HepG2 (cell line): ENCODE measurements around the gene UNC5C. TPM values are rescaled to one million over a fixed set of nuclear protein-coding genes. Genes with fewer than 3 reads are reported as not detected.

Experiments used
- ATAC-seq: fragments of 200-7000 bp; cut with Tn5 transposase; 3 replicates; pipeline ENCODE4 v1.9.1; 2020; ENCODE audit warnings: mild to moderate bottlenecking, moderate library complexity
- BruUV-seq: library from RNA; stranded (reverse); fragments of 400-500 nt; replicated peaks from 2 replicates; lab custom pipeline; 2021; lab: Mats Ljungman, UMichigan
- CTCF ChIA-PET: fragments of 300-600 bp; formaldehyde crosslinking; extraction: SDS; loops from one replicate; lab custom pipeline; 2021; ENCODE audit warnings: low total read pairs, inconsistent platforms, low intra/inter-chr PET ratio; lab: Yijun Ruan, JAX
- POLR2A ChIA-PET: fragments of 350-600 bp; sonication (Branson Sonifier 250); formaldehyde crosslinking; loops from one replicate; lab custom pipeline; 2020; ENCODE audit warnings: antibody characterized with exemption, inconsistent platforms; lab: Yijun Ruan, JAX
- DNase-seq: peaks from one replicate; pipeline ENCODE4 v3.0.0-alpha.2; 2015; ENCODE audit warnings: low spot score
- FAIRE-seq: peaks from 3 replicates; lab custom pipeline; 2011; peaks lifted over from hg19 to GRCh38; lab: Jason Lieb, UNC
- H2AFZ ChIP-seq: one replicate; pipeline ENCODE4 v1.6.1; 2011; ENCODE audit warnings: low read length, inconsistent platforms
- H3K27ac ChIP-seq: fragments of 300-600 bp; 3 replicates; pipeline ENCODE4 v1.8.0; 2011; ENCODE audit warnings: mixed run types, mild to moderate bottlenecking, mixed read lengths, low read length, inconsistent platforms; ENCODE audit not compliant: insufficient read depth; ENCODE audit errors: extremely low read length
- H3K27me3 ChIP-seq, 2 experiments: fragments of 200-600 bp in 1 of 2; 2 replicates in 1 of 2; 3 replicates in 1 of 2; pipeline versions ENCODE4 v1.6.0 to v1.8.0; 2011; ENCODE audit warnings: low read length in 2 of 2, mild to moderate bottlenecking in 2 of 2, moderate library complexity in 2 of 2, inconsistent platforms in 1 of 2; ENCODE audit not compliant: insufficient read depth in 2 of 2, control insufficient read depth in 1 of 2
- H3K36me3 ChIP-seq, 2 experiments: fragments of 200-600 bp in 1 of 2; replicated peaks in 1 of 2; 2 replicates in 1 of 2; 3 replicates in 1 of 2; pipeline versions ENCODE4 v1.5.1 to v1.8.0; 2011; ENCODE audit warnings: low read length in 2 of 2, inconsistent platforms in 1 of 2; ENCODE audit not compliant: insufficient read depth in 2 of 2, control insufficient read depth in 1 of 2
- H3K4me1 ChIP-seq: 2 replicates; pipeline ENCODE4 v1.5.1; 2012; ENCODE audit warnings: low read length, inconsistent platforms; ENCODE audit not compliant: insufficient read depth
- H3K4me2 ChIP-seq: 2 replicates; pipeline ENCODE4 v1.6.0; 2011; ENCODE audit warnings: low read depth, low read length, inconsistent platforms
- H3K4me3 ChIP-seq, 3 experiments: fragments of 200-600 bp in 1 of 3; sonication (generic), shearing (Covaris generic) in 1 of 3; replicated peaks in 1 of 3; 2 replicates each; pipeline ENCODE4 v1.5.1; 2011 to 2016; ENCODE audit warnings: low read length in 3 of 3, inconsistent platforms in 2 of 3, low read depth in 2 of 3, mild to moderate bottlenecking in 2 of 3, control low read depth in 1 of 3, mixed read lengths in 1 of 3; ENCODE audit not compliant: insufficient read depth in 1 of 3
- H3K79me2 ChIP-seq: one replicate; pipeline ENCODE4 v1.6.1; 2011; ENCODE audit warnings: low read length, inconsistent platforms; ENCODE audit not compliant: insufficient read depth
- H3K9ac ChIP-seq: 2 replicates; pipeline ENCODE4 v1.6.0; 2011; ENCODE audit warnings: mild to moderate bottlenecking, low read depth, low read length, inconsistent platforms; ENCODE audit not compliant: insufficient read depth
- H3K9me3 ChIP-seq: 2 replicates; pipeline ENCODE4 v1.5.1; 2012; ENCODE audit warnings: mild to moderate bottlenecking, low read length
- H4K20me1 ChIP-seq: 2 replicates; pipeline ENCODE4 v1.6.0; 2011; ENCODE audit warnings: inconsistent platforms, mild to moderate bottlenecking, low read length, moderate library complexity; ENCODE audit not compliant: insufficient read depth
- ATF4 ChIP-seq, 2 experiments: fragments of 450-650 bp in 1 of 2; sonication (generic) in 1 of 2; formaldehyde crosslinking; IDR thresholded peaks; 2 replicates each; pipeline versions ENCODE4 v1.5.0 to v1.8.0; 2020 to 2022; ENCODE audit warnings: mild to moderate bottlenecking in 1 of 2, missing genetic modification reagents in 1 of 2
- EEA1 ChIP-seq: sonication (generic); formaldehyde crosslinking; IDR thresholded peaks from 2 replicates; pipeline ENCODE4 v1.5.1; 2020; ENCODE audit warnings: mild to moderate bottlenecking, missing genetic modification reagents, borderline replicate concordance
- HDAC6 ChIP-seq: fragments of 200-600 bp; sonication (generic); IDR thresholded peaks from 2 replicates; pipeline ENCODE4 v1.7.0; 2017; ENCODE audit warnings: mild to moderate bottlenecking, antibody characterized with exemption, low read length, low read depth
- LCORL ChIP-seq, 2 experiments: fragments of 450-650 bp in 1 of 2; sonication (generic) in 1 of 2; formaldehyde crosslinking in 1 of 2; IDR thresholded peaks; 2 replicates each; pipeline versions ENCODE4 v1.5.0 to v1.6.1; 2017 to 2020; ENCODE audit warnings: antibody characterized with exemption in 1 of 2, missing genetic modification reagents in 1 of 2
- SKIL ChIP-seq: sonication (generic); formaldehyde crosslinking; IDR thresholded peaks from 2 replicates; pipeline ENCODE4 v1.8.0; 2022; ENCODE audit warnings: missing genetic modification reagents, mild to moderate bottlenecking, moderate library complexity, borderline replicate concordance
- ZFP90 ChIP-seq: sonication (generic); formaldehyde crosslinking; IDR thresholded peaks from 2 replicates; pipeline ENCODE4 v1.8.0; 2022; ENCODE audit warnings: missing genetic modification reagents, mild to moderate bottlenecking, inconsistent platforms, borderline replicate concordance
- ZKSCAN8 ChIP-seq: IDR thresholded peaks from 2 replicates; pipeline ENCODE4 v1.6.1; 2016; ENCODE audit warnings: borderline replicate concordance, missing genetic modification reagents, missing compliant biosample characterization
- ZNF503 ChIP-seq: sonication (generic); formaldehyde crosslinking; IDR thresholded peaks from 2 replicates; pipeline ENCODE4 v1.4.0; 2020; ENCODE audit warnings: missing genetic modification reagents
- ZNF749 ChIP-seq: sonication (generic); formaldehyde crosslinking; IDR thresholded peaks from 2 replicates; pipeline ENCODE4 v1.8.0; 2022; ENCODE audit warnings: mild to moderate bottlenecking, missing genetic modification reagents, moderate library complexity, borderline replicate concordance
- WGBS: methylation state at CpG from one replicate; pipeline ENCODE4 v1.1.6; 2017; ENCODE audit warnings: low lambda C conversion rate; 5-methylcytosine and 5-hydroxymethylcytosine counted together
- in situ Hi-C: cut with HindIII; loops from 2 replicates; pipeline ENCODE4 v1.10.0; 2017; ENCODE audit warnings: low pct_unique_long_range_greater_than_20kb; ENCODE audit not compliant: extremely low pct_ligation_motif_present
- intact Hi-C: fragments of 100-400 bp; cut with micrococcal nuclease; formaldehyde crosslinking; loops from one replicate; pipeline ENCODE4 v1.10.0; 2022; ENCODE audit not compliant: unreplicated experiment
- polyA plus RNA-seq, 8 experiments: library from polyadenylated mRNA; depleted of rRNA in 3 of 8; stranded (reverse) in 7 of 8; unstranded in 1 of 8; fragments of >200 nt; fragmentation: Illumina TruSeq in 4 of 8; extraction: Trizol in 4 of 8; gene quantifications; 2 replicates each; pipeline versions ENCODE4 v1.2.1 to v1.2.3, GENCODE V29; 2011 to 2016; ENCODE audit warnings: low read depth in 4 of 8, missing spikeins in 1 of 8, mixed read lengths in 1 of 8; ENCODE audit not compliant: insufficient read depth in 1 of 8
- total RNA-seq, 5 experiments: library from RNA; depleted of rRNA; stranded (reverse); fragments of >200 nt; fragmentation: Illumina TruSeq; extraction: Trizol; gene quantifications; 2 replicates each; pipeline ENCODE4 v1.2.3, GENCODE V29; 2016; ENCODE audit warnings: low read depth in 1 of 5
- TF ChIP-seq, protein P1 (sequence below): sonication (generic); formaldehyde crosslinking; IDR thresholded peaks from 2 replicates; pipeline ENCODE4 v1.8.0; 2023; ENCODE audit warnings: mild to moderate bottlenecking, missing genetic modification reagents

The UNC5C gene
- total and polyA plus RNA-seq, 2 of the 13 experiments (the other 11 are each of a cell fraction or from before 2014, with no cell fraction given): not detected

GRCh38 chr4:95532305-95532704, 16.5 kb downstream of the UNC5C start:
- intact Hi-C loops: no loop called here
- Histone ChIP-seq H3K9ac (no peak overlapping the region), H2AFZ (no peak overlapping the region), H3K36me3 (no peaks in the 10 kb centered on the region), H3K27ac (no peak overlapping the region), H3K4me1 (no peaks in the 10 kb centered on the region), H4K20me1 (no peaks in the 10 kb centered on the region), H3K4me3 (no peak overlapping the region), H3K27me3 (no peaks in the 10 kb centered on the region), H3K4me2 (no peak overlapping the region), H3K9me3 (no peaks in the 10 kb centered on the region), H3K79me2 (no peaks in the 10 kb centered on the region)
- 33% methylated on average over 3 of the region's 3 CpGs for WGBS
- no peak for FAIRE-seq
- BruUV-seq: no TSS peak
- no peak for ATAC-seq
- CTCF ChIA-PET: no interaction called here
- in situ Hi-C loops: no loop called here
- POLR2A ChIA-PET: no interaction called here
- TF ChIP-seq LCORL (IDR thresholded peaks at IDR 0.05) (peak; percentile 80; the same call in 1 of the 2 replicates), LCORL (CRISPR knock-in tag; IDR thresholded peaks at IDR 0.05) (no peak), HDAC6 (no peak), ZNF749 (CRISPR knock-in tag) (no peak)
- DNase-seq: no peak

DNA sequence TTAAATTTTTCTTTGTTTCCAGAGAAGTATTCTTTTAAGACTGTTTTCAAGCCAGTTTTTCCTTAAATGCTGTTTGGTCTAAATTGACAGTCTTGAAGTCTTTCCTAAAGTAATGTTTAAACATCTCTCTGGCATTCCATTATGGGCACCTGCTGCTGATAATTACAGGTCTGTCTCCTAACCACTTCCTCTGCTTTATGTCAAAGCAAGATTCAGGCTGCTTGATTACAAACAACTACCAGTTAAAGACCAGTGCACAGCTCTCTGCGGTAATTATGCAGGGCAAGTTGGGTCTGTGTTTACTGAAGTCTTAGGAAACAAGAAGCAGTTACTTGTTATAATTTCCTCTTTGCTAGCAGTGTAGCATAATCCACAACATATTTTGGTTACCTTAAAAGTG, 17.6 kb downstream of the UNC5C start:
- H3K27ac ChIP-seq: no peak overlapping the region
- no peak for FAIRE-seq
- ChIA-PET POLR2A (no interaction called here), CTCF (no interaction called here)
- no peaks in the 10 kb centered on the region for H3K36me3 ChIP-seq
- H2AFZ ChIP-seq: no peak overlapping the region
- BruUV-seq: no TSS peak
- TF ChIP-seq ATF4 (CRISPR knock-in tag; IDR thresholded peaks at IDR 0.05): no peak
- TF ChIP-seq ZFP90 (CRISPR knock-in tag): no peak
- TF ChIP-seq ZNF503 (CRISPR knock-in tag): no peak
- no peak for TF ChIP-seq EEA1 (CRISPR knock-in tag)
- no peak for TF ChIP-seq ZKSCAN8
- TF ChIP-seq SKIL (CRISPR knock-in tag): no peak
- TF ChIP-seq, protein P1, sequence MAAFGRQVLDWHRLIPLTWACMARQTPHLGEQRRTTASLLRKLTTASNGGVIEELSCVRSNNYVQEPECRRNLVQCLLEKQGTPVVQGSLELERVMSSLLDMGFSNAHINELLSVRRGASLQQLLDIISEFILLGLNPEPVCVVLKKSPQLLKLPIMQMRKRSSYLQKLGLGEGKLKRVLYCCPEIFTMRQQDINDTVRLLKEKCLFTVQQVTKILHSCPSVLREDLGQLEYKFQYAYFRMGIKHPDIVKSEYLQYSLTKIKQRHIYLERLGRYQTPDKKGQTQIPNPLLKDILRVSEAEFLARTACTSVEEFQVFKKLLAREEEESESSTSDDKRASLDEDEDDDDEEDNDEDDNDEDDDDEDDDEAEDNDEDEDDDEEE (CRISPR knock-in tag): no peak
- H3K4me3 ChIP-seq: no peak overlapping the region
- no peaks in the 10 kb centered on the region for H3K79me2 ChIP-seq
- no peaks in the 10 kb centered on the region for H3K4me1 ChIP-seq
- H3K9ac ChIP-seq: no peak overlapping the region
- no peak for DNase-seq
- intact Hi-C loops (no loop called here), in situ Hi-C loops (no loop called here)
- no peaks in the 10 kb centered on the region for H3K9me3 ChIP-seq
- no peaks in the 10 kb centered on the region for H4K20me1 ChIP-seq
- ATAC-seq: no peak
- H3K4me2 ChIP-seq: no peak overlapping the region
- no peaks in the 10 kb centered on the region for H3K27me3 ChIP-seq
- 29% methylated on average over 1 of the region's 1 CpG for WGBS
